HepG2 (cell line): ENCODE measurements around the gene TMC8. TPM values are rescaled to one million over a fixed set of nuclear protein-coding genes. Genes with fewer than 3 reads are reported as not detected.

Source experiments
- ATAC-seq: fragments of 200-7000 bp; cut with Tn5 transposase; 3 replicates; pipeline ENCODE4 v1.9.1; 2020; ENCODE audit warnings: mild to moderate bottlenecking, moderate library complexity
- BruUV-seq: library from RNA; stranded (reverse); fragments of 400-500 nt; replicated peaks from 2 replicates; lab custom pipeline; 2021; lab: Mats Ljungman, UMichigan
- CTCF ChIA-PET: fragments of 300-600 bp; formaldehyde crosslinking; extraction: SDS; loops from one replicate; lab custom pipeline; 2021; ENCODE audit warnings: low total read pairs, inconsistent platforms, low intra/inter-chr PET ratio; lab: Yijun Ruan, JAX
- POLR2A ChIA-PET: fragments of 350-600 bp; sonication (Branson Sonifier 250); formaldehyde crosslinking; loops from one replicate; lab custom pipeline; 2020; ENCODE audit warnings: antibody characterized with exemption, inconsistent platforms; lab: Yijun Ruan, JAX
- DNase-seq: peaks from one replicate; pipeline ENCODE4 v3.0.0-alpha.2; 2015; ENCODE audit warnings: low spot score
- FAIRE-seq: peaks from 3 replicates; lab custom pipeline; 2011; peaks lifted over from hg19 to GRCh38; lab: Jason Lieb, UNC
- H2AFZ ChIP-seq: one replicate; pipeline ENCODE4 v1.6.1; 2011; ENCODE audit warnings: low read length, inconsistent platforms
- H3K27ac ChIP-seq: fragments of 300-600 bp; 3 replicates; pipeline ENCODE4 v1.8.0; 2011; ENCODE audit warnings: mixed run types, mild to moderate bottlenecking, mixed read lengths, low read length, inconsistent platforms; ENCODE audit not compliant: insufficient read depth; ENCODE audit errors: extremely low read length
- H3K27me3 ChIP-seq, 2 experiments: fragments of 200-600 bp in 1 of 2; 2 replicates in 1 of 2; 3 replicates in 1 of 2; pipeline versions ENCODE4 v1.6.0 to v1.8.0; 2011; ENCODE audit warnings: low read length in 2 of 2, mild to moderate bottlenecking in 2 of 2, moderate library complexity in 2 of 2, inconsistent platforms in 1 of 2; ENCODE audit not compliant: insufficient read depth in 2 of 2, control insufficient read depth in 1 of 2
- H3K36me3 ChIP-seq, 2 experiments: fragments of 200-600 bp in 1 of 2; replicated peaks in 1 of 2; 2 replicates in 1 of 2; 3 replicates in 1 of 2; pipeline versions ENCODE4 v1.5.1 to v1.8.0; 2011; ENCODE audit warnings: low read length in 2 of 2, inconsistent platforms in 1 of 2; ENCODE audit not compliant: insufficient read depth in 2 of 2, control insufficient read depth in 1 of 2
- H3K4me1 ChIP-seq: 2 replicates; pipeline ENCODE4 v1.5.1; 2012; ENCODE audit warnings: low read length, inconsistent platforms; ENCODE audit not compliant: insufficient read depth
- H3K4me2 ChIP-seq: 2 replicates; pipeline ENCODE4 v1.6.0; 2011; ENCODE audit warnings: low read depth, low read length, inconsistent platforms
- H3K4me3 ChIP-seq, 3 experiments: fragments of 200-600 bp in 1 of 3; sonication (generic), shearing (Covaris generic) in 1 of 3; replicated peaks in 1 of 3; 2 replicates each; pipeline ENCODE4 v1.5.1; 2011 to 2016; ENCODE audit warnings: low read length in 3 of 3, inconsistent platforms in 2 of 3, low read depth in 2 of 3, mild to moderate bottlenecking in 2 of 3, control low read depth in 1 of 3, mixed read lengths in 1 of 3; ENCODE audit not compliant: insufficient read depth in 1 of 3
- H3K79me2 ChIP-seq: one replicate; pipeline ENCODE4 v1.6.1; 2011; ENCODE audit warnings: low read length, inconsistent platforms; ENCODE audit not compliant: insufficient read depth
- H3K9ac ChIP-seq: 2 replicates; pipeline ENCODE4 v1.6.0; 2011; ENCODE audit warnings: mild to moderate bottlenecking, low read depth, low read length, inconsistent platforms; ENCODE audit not compliant: insufficient read depth
- H3K9me3 ChIP-seq: 2 replicates; pipeline ENCODE4 v1.5.1; 2012; ENCODE audit warnings: mild to moderate bottlenecking, low read length
- H4K20me1 ChIP-seq: 2 replicates; pipeline ENCODE4 v1.6.0; 2011; ENCODE audit warnings: inconsistent platforms, mild to moderate bottlenecking, low read length, moderate library complexity; ENCODE audit not compliant: insufficient read depth
- ARHGAP35 ChIP-seq: sonication (generic); formaldehyde crosslinking; IDR thresholded peaks from 2 replicates; pipeline ENCODE4 v1.9.0; 2022; ENCODE audit warnings: mild to moderate bottlenecking, inconsistent platforms, moderate library complexity, missing genetic modification reagents, borderline replicate concordance
- CREM ChIP-seq, 2 experiments: sonication (generic) in 1 of 2; formaldehyde crosslinking in 1 of 2; IDR thresholded peaks; 2 replicates each; pipeline versions ENCODE4 v1.4.0 to v1.6.1; 2016 to 2020; ENCODE audit warnings: antibody characterized with exemption in 1 of 2, mild to moderate bottlenecking in 1 of 2, missing genetic modification reagents in 1 of 2
- DMAP1 ChIP-seq: IDR thresholded peaks from 2 replicates; pipeline ENCODE4 v1.6.1; 2016
- HNF4A ChIP-seq: sonication (generic); formaldehyde crosslinking; IDR thresholded peaks from 2 replicates; pipeline ENCODE4 v1.4.0; 2020; ENCODE audit warnings: missing genetic modification reagents
- HNRNPUL1 ChIP-seq: fragments of 200-400 bp; formaldehyde crosslinking; IDR thresholded peaks from 2 replicates; pipeline ENCODE4 v1.6.1; 2017; ENCODE audit warnings: low read depth, mild to moderate bottlenecking, low read length, moderate library complexity
- KLF13 ChIP-seq: sonication (generic); formaldehyde crosslinking; IDR thresholded peaks from 2 replicates; pipeline ENCODE4 v1.4.0; 2020; ENCODE audit warnings: mild to moderate bottlenecking, missing genetic modification reagents
- MTA3 ChIP-seq: sonication (generic); formaldehyde crosslinking; IDR thresholded peaks from 2 replicates; pipeline ENCODE4 v1.4.0; 2020; ENCODE audit warnings: missing genetic modification reagents
- NBN ChIP-seq: fragments of 450-650 bp; conservative IDR thresholded peaks from 2 replicates; pipeline ENCODE4 v1.6.1; 2017
- POGK ChIP-seq: sonication (generic); formaldehyde crosslinking; conservative IDR thresholded peaks from 2 replicates; pipeline ENCODE4 v1.8.0; 2022; ENCODE audit warnings: mild to moderate bottlenecking, moderate library complexity, missing genetic modification reagents
- RFXAP ChIP-seq: sonication (generic); formaldehyde crosslinking; IDR thresholded peaks from 2 replicates; pipeline ENCODE4 v1.4.0; 2020; ENCODE audit warnings: missing genetic modification reagents, borderline replicate concordance
- RXRB ChIP-seq: IDR thresholded peaks from 2 replicates; pipeline ENCODE4 v1.6.1; 2016; ENCODE audit warnings: borderline replicate concordance, missing genetic modification reagents, missing compliant biosample characterization
- SPEN ChIP-seq: sonication (generic); formaldehyde crosslinking; IDR thresholded peaks from 2 replicates; pipeline ENCODE4 v1.5.1; 2020; ENCODE audit warnings: low read depth, mild to moderate bottlenecking, missing genetic modification reagents
- ZBTB38 ChIP-seq: sonication (generic); formaldehyde crosslinking; IDR thresholded peaks from 2 replicates; pipeline ENCODE4 v1.5.1; 2020; ENCODE audit warnings: mild to moderate bottlenecking, missing genetic modification reagents
- ZNF30 ChIP-seq: sonication (generic); formaldehyde crosslinking; IDR thresholded peaks from 2 replicates; pipeline ENCODE4 v1.5.0; 2020; ENCODE audit warnings: mild to moderate bottlenecking, missing genetic modification reagents
- ZNF629 ChIP-seq: sonication (generic); formaldehyde crosslinking; conservative IDR thresholded peaks from 2 replicates; pipeline ENCODE4 v1.5.0; 2020; ENCODE audit warnings: missing genetic modification reagents
- WGBS: methylation state at CpG from one replicate; pipeline ENCODE4 v1.1.6; 2017; ENCODE audit warnings: low lambda C conversion rate; 5-methylcytosine and 5-hydroxymethylcytosine counted together
- in situ Hi-C: cut with HindIII; loops from 2 replicates; pipeline ENCODE4 v1.10.0; 2017; ENCODE audit warnings: low pct_unique_long_range_greater_than_20kb; ENCODE audit not compliant: extremely low pct_ligation_motif_present
- intact Hi-C: fragments of 100-400 bp; cut with micrococcal nuclease; formaldehyde crosslinking; loops from one replicate; pipeline ENCODE4 v1.10.0; 2022; ENCODE audit not compliant: unreplicated experiment
- polyA plus RNA-seq, 8 experiments: library from polyadenylated mRNA; depleted of rRNA in 3 of 8; stranded (reverse) in 7 of 8; unstranded in 1 of 8; fragments of >200 nt; fragmentation: Illumina TruSeq in 4 of 8; extraction: Trizol in 4 of 8; gene quantifications; 2 replicates each; pipeline versions ENCODE4 v1.2.1 to v1.2.3, GENCODE V29; 2011 to 2016; ENCODE audit warnings: low read depth in 4 of 8, missing spikeins in 1 of 8, mixed read lengths in 1 of 8; ENCODE audit not compliant: insufficient read depth in 1 of 8
- total RNA-seq, 5 experiments: library from RNA; depleted of rRNA; stranded (reverse); fragments of >200 nt; fragmentation: Illumina TruSeq; extraction: Trizol; gene quantifications; 2 replicates each; pipeline ENCODE4 v1.2.3, GENCODE V29; 2016; ENCODE audit warnings: low read depth in 1 of 5
- TF ChIP-seq, protein P1 (sequence below): sonication (generic); formaldehyde crosslinking; IDR thresholded peaks from 2 replicates; pipeline ENCODE4 v1.4.0; 2020; ENCODE audit warnings: mild to moderate bottlenecking, missing genetic modification reagents
- TF ChIP-seq, protein P2 (sequence below): sonication (generic); formaldehyde crosslinking; IDR thresholded peaks from 2 replicates; pipeline ENCODE4 v1.5.1; 2020; ENCODE audit warnings: missing genetic modification reagents, mild to moderate bottlenecking, borderline replicate concordance

The TMC8 gene
- total and polyA plus RNA-seq, 2 of the 13 experiments (the other 11 are each of a cell fraction or from before 2014, with no cell fraction given): 0.53 to 7.8 TPM

- TF ChIP-seq, protein P1, sequence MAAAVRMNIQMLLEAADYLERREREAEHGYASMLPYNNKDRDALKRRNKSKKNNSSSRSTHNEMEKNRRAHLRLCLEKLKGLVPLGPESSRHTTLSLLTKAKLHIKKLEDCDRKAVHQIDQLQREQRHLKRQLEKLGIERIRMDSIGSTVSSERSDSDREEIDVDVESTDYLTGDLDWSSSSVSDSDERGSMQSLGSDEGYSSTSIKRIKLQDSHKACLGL: 0 out of 2 replicates have a peak, but pooled peaks have one; percentile 42
- TF ChIP-seq DMAP1 (CRISPR knock-in tag): no peak
- TF ChIP-seq ZBTB38 (CRISPR knock-in tag): peak; percentile 52; the same call in 1 of the 2 replicates
Observed at GRCh38 chr17:78133179-78133951, 2.8 kb downstream of the TMC8 start (continued).

GRCh38 chr17:78133971-78134898, 3.7 kb downstream of the TMC8 start:
- DNase-seq (peak; percentile 83), ATAC-seq (peak; percentile 44), FAIRE-seq (peak; percentile 84)
- no TSS peak for BruUV-seq
- intact Hi-C loops: loop anchor here (1.0 kb wide), 1 partner anchor 17 kb away; no protein-coding TSS in a partner anchor
- Histone ChIP-seq H3K4me3 (peak overlapping the region in 1 of 3 experiments; percentile 23; a peak in 1 of 6 replicates), H3K79me2 (no peaks in the 10 kb centered on the region), H3K27me3 (no peaks in the 10 kb centered on the region), H3K4me1 (peaks cover 93% of the 10 kb centered on the region), H2AFZ (no peak overlapping the region), H4K20me1 (no peaks in the 10 kb centered on the region), H3K4me2 (peak overlapping the region; percentile 29), H3K9me3 (no peaks in the 10 kb centered on the region), H3K27ac (no peak overlapping the region), H3K36me3 (no peaks in the 10 kb centered on the region), H3K9ac (no peak overlapping the region)
- CTCF ChIA-PET: interaction anchor here (1.3 to 2.3 kb wide), 2 partner anchors 17 to 22 kb away, joined by 11 to 17 read pairs; no protein-coding TSS in a partner anchor
- WGBS: 38% methylated on average over 36 of the region's 39 CpGs
- POLR2A ChIA-PET: interaction anchor here (0.7 to 2.5 kb wide), 4 partner anchors 10 to 176 kb away, joined by 3 to 10 read pairs (median 6); partner anchors contain the start of genes AFMID, TK1 and TNRC6C
- in situ Hi-C loops: no loop called here
- TF ChIP-seq ZNF30 (CRISPR knock-in tag) (no peak), POGK (peak; percentile 72), HNRNPUL1 (no peak), ARHGAP35 (CRISPR knock-in tag) (peak; percentile 73; the same call in 1 of the 2 replicates), CREM (IDR thresholded peaks at IDR 0.05) (no peak), CREM (CRISPR knock-in tag; IDR thresholded peaks at IDR 0.05) (no peak), ZNF629 (CRISPR knock-in tag) (peak; percentile 99), KLF13 (CRISPR knock-in tag) (no peak), SPEN (CRISPR knock-in tag) (no peak; the same call in 1 of the 2 replicates), NBN (no peak), HNF4A (peak; percentile 20; the same call in 1 of the 2 replicates), RFXAP (no peak), RXRB (no peak), MTA3 (CRISPR knock-in tag) (no peak)
- TF ChIP-seq, protein P2, sequence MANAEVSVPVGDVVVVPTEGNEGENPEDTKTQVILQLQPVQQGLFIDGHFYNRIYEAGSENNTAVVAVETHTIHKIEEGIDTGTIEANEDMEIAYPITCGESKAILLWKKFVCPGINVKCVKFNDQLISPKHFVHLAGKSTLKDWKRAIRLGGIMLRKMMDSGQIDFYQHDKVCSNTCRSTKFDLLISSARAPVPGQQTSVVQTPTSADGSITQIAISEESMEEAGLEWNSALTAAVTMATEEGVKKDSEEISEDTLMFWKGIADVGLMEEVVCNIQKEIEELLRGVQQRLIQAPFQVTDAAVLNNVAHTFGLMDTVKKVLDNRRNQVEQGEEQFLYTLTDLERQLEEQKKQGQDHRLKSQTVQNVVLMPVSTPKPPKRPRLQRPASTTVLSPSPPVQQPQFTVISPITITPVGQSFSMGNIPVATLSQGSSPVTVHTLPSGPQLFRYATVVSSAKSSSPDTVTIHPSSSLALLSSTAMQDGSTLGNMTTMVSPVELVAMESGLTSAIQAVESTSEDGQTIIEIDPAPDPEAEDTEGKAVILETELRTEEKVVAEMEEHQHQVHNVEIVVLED (CRISPR knock-in tag): no peak
